GM12873 (cell line): ENCODE data around the gene WDR54.

Experiments
- CTCF ChIP-seq: IDR thresholded peaks from 2 replicates; pipeline ENCODE4 v1.5.1; 2012; ENCODE audit warnings: low read depth, mild to moderate bottlenecking, moderate library complexity, low read length, control low read depth; ENCODE audit not compliant: insufficient read depth; ENCODE audit errors: missing control alignments

The WDR54 gene

DNA sequence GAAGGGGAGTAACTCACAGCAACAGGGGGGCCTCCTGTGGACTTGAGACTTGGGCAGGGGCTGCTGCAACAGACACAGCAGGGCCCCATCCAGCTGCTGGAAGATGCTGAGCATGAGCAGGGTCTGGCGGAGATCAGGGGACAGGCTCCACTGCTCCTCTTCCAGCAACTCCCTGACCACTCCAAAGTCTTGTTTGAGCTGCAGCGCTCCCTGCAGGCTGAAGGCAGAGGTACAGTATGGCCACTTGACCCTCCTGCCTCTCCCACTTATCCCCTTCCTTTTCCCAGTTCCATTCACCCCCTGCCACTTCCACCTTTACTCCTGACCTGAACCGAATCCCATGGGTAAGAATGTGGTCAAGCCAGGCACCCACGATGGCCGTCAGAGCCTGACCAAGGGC is 53.4 kb downstream of the WDR54 start:
- TF ChIP-seq CTCF = peak; percentile 63
